ENCODE data around the gene ARHGAP26. TPM values are rescaled to one million over a fixed set of nuclear protein-coding genes. Genes with fewer than 3 reads are reported as not detected.

The ARHGAP26 gene
- total RNA-seq, 4 donors from 2014 or later, result 35.0 to 72.2 (median 44.0) TPM

DNA sequence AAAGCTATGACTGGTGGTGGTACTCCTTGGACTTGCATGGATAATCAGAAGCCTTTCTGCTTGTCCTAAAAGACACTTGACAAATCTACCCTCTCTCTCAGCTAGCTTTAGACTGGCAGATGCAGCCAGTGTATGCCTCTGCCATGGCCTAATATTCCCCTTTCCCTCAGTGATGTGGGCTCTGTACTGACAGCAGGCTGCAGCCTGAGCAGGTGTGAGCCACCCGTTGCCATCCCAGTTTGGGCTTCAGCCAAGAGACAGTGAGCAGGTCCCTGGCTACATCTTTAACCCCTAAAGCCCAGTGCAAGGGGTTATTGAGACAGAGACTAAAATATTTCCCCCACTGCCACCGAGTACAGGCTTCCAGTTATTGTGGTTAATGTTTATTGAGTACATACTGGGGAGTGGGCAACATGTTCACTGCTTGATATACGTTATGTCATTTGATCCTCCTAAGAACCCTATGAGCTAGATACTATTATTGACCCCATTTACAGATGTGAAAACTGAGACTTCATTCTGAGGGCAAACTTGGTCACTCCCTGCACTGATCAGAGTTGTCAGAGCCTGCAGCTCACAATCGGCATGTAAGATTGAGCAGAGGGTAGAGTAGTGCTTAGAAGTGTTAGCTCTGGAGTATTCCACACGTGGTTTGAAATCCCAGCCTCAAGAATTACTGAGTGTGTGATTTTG, 254.2 kb downstream of the ARHGAP26 start:
- TF ChIP-seq, protein P1, sequence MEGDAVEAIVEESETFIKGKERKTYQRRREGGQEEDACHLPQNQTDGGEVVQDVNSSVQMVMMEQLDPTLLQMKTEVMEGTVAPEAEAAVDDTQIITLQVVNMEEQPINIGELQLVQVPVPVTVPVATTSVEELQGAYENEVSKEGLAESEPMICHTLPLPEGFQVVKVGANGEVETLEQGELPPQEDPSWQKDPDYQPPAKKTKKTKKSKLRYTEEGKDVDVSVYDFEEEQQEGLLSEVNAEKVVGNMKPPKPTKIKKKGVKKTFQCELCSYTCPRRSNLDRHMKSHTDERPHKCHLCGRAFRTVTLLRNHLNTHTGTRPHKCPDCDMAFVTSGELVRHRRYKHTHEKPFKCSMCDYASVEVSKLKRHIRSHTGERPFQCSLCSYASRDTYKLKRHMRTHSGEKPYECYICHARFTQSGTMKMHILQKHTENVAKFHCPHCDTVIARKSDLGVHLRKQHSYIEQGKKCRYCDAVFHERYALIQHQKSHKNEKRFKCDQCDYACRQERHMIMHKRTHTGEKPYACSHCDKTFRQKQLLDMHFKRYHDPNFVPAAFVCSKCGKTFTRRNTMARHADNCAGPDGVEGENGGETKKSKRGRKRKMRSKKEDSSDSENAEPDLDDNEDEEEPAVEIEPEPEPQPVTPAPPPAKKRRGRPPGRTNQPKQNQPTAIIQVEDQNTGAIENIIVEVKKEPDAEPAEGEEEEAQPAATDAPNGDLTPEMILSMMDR (IDR thresholded peaks at IDR 0.05; ENCODE audit: low read depth), result no peak

DNA sequence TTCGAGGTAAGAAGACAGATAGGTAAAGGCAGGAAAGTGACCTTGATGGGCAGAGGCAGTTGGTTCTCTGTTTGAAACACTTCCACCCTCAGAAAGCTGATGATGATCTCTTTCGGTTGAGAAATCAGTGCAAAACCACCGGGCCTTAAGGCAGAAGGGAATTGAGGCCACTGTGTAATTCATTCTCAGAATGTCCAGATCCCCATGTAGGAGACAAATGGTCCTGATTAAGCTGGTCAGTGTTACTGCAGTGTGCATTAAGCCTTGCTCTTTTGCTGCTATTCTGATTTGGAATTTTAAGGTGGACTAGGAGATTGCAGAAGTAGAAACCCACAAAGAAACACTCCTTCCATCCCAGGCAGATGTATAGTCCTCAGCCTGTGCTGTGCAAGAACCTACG, 255.2 kb downstream of the ARHGAP26 start:
- TF ChIP-seq, protein P1 (IDR thresholded peaks at IDR 0.05; ENCODE audit: low read depth), result no peak

DNA sequence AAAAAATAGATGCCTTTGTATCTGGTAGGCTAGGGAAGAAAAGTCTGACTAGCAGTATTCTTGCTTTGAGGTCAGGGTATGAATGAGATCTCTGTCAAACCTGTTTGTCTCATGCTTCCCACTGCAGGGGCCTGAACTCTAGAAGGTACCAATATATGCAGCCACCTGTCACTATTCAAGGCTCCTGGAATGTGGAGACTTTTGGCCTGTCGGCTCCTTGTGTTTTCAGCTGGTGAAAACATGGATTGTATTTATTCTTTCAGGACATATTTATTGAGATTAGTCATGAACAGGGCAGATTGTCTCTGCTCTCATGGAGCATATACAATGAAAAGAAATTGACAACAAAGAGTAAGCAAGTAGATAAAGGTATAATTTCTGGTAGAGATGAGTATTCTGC, 255.8 kb downstream of the ARHGAP26 start:
- TF ChIP-seq, protein P1 (IDR thresholded peaks at IDR 0.05; ENCODE audit: low read depth), result no peak

DNA sequence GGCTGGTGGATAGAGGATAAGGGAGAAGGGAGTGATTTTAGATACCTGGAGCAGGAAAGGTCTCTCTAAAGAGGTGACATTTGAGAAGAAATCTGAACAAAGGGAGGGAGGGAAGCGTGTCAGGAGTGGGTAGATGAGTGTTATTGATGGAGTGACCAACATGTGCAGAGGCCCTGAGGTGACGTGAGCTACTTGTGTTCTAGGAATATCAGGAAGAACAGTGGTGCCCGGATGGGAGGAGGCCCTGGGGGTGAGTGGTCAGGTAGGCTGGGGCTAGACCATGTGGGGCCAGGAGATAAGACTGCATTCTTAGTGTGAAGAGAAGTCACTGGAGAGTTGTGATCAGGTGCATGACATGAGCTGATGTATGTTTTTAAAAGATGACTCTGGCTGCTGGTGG, 256.2 kb downstream of the ARHGAP26 start:
- TF ChIP-seq, protein P1 (IDR thresholded peaks at IDR 0.05; ENCODE audit: low read depth), result no peak

DNA sequence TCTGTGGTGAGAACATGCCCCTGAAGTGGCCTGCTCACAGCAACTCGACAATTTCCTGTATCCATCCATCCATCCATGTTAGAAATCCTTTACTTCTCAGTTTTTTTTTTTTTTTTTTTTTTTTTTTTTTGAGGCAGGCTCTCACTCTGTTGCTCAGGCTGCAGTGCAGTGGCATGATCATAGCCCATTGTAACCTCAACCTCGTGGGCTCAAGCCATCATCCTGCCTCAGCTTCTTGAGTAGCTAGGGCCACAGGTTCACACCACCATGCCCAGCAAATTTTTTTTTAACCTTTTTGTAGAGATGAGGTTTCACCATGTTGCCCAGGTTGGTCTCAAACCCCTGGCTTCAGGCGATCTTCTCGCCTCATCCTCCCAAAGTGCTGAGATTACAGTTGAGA, 259.1 kb downstream of the ARHGAP26 start:
- TF ChIP-seq, protein P1 (IDR thresholded peaks at IDR 0.05; ENCODE audit: low read depth), result no peak

DNA sequence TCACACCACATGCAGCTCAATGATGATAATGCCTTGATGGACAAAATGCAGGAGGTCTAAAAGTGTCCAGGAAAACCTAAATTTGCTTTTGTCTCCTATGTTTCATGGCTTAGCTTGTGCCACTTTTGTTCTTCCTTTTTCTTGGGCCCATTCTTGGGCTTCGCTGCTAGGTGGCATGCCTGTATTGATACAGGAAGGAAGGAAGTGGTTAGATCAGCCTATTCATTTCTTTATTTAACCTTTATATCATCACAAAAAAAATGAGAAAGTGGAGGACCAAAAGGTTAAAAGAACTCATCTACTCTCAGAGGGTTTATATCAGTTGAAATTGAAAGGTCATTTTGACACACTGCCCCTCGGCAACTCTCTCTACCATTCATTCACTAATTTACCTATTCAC, 260.2 kb downstream of the ARHGAP26 start:
- TF ChIP-seq, protein P1 (IDR thresholded peaks at IDR 0.05; ENCODE audit: low read depth), result no peak

DNA sequence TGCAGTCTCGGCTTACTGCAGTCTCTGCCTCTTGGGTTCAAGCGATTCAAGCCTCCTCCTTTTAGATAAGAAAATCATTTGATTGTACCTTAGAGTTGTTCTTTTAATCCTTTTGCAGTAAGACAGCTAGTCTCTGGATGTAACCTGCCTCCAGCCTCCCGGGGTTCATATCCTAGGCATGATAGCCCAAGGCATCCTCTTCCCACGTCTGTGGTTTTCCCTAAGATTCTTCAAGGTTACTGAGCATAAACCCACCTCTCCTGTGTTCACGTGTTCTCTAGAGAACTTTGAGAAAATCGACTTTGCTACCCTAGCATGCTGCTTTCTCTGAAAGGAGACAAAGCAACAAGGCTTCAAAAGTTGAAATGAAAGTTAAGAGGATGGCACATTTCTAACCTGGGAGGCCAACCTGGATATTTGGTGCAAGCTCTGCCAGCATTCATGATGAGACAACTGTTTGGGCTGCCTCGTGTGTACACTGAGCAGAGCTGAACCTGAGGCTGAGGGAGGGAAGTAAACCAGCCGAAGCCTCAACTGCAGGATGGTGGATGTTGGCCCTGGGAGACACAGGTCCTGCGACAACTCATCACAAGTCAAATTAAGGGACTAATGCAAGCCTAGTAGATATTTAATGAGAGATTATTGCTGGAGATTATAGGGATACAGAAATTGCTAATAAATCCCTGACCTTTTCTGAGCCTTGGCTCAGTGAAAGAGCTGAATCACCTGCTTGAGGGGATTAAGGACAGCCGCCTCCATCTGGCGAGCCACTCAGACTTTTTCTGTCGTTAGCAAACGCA, 261.8 kb downstream of the ARHGAP26 start:
- TF ChIP-seq, protein P1 (IDR thresholded peaks at IDR 0.05; ENCODE audit: low read depth), result no peak
